Mucosa of rectum (tissue), 2 donors: ENCODE results near the gene USP3.

Source experiments
- H3K27ac ChIP-seq, 2 donors: one replicate each; pipeline ENCODE4 v1.7.0; 2013; ENCODE audit warnings: inconsistent platforms in 2 of 2, low read depth in 2 of 2, low read length in 2 of 2
- H3K27me3 ChIP-seq, 2 donors: one replicate each; pipeline ENCODE4 v1.7.0; 2013; ENCODE audit warnings: low read length in 2 of 2; ENCODE audit not compliant: control insufficient read depth in 2 of 2, insufficient read depth in 2 of 2
- H3K36me3 ChIP-seq, 2 donors: one replicate each; pipeline ENCODE4 v1.7.0; 2013; ENCODE audit warnings: low read length in 2 of 2; ENCODE audit not compliant: control insufficient read depth in 2 of 2, insufficient read depth in 2 of 2
- H3K4me1 ChIP-seq, 2 donors: one replicate each; pipeline ENCODE4 v1.7.0; 2013; ENCODE audit warnings: low read length in 2 of 2, mild to moderate bottlenecking in 1 of 2; ENCODE audit not compliant: control insufficient read depth in 2 of 2, insufficient read depth in 2 of 2
- H3K4me3 ChIP-seq, 2 donors: one replicate each; pipeline ENCODE4 v1.7.0; 2013; ENCODE audit warnings: low read length in 2 of 2
- H3K9ac ChIP-seq, 2 donors: one replicate each; pipeline ENCODE4 v1.7.0; 2013; ENCODE audit warnings: low read length in 2 of 2, low read depth in 1 of 2, mild to moderate bottlenecking in 1 of 2
- H3K9me3 ChIP-seq, 2 donors: one replicate each; pipeline ENCODE4 v1.7.0; 2013; ENCODE audit warnings: low read length in 2 of 2; ENCODE audit not compliant: control insufficient read depth in 2 of 2
- donor health status: healthy.
- donor health status: Normal muscosa, but diverticular disease.

The USP3 gene

DNA sequence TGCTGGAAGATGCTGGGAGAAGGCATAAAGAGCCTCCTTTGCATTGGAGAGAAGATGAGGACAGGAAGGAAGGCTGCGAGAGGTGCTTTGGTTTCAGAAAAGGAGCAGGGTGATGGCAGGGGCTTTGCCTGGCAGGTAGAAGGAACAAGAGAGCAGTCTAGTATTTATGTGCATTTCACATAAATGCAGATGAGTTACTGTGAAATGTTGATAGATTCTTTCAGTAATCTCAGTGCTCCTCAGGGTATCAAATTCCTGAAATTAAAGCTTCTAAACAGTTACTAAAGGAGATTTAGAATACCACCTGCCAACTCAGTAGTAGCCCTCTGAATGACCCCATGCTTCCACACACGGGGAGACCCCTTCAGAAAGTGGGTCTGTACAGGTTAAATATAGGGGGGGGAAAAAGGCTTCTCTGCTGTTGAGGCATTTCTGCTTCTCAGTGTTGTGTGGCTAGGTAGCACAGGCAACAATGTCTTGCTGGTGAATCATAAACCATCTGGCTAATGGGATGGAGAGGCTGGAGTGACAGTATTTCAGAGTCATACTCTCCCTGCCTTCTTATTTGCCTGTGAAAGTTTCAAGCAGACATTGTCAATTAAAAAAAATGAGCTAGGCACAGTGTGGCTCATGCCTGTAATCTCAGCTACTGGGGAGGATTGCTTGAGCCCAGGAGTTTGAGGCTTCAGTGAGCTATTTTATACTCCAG is 78.5 kb downstream of the USP3 start:
- no peaks in the 10 kb centered on the region for H3K4me1 ChIP-seq
- no peaks in the 10 kb centered on the region for H3K27me3 ChIP-seq
- no peak overlapping the region for H3K9ac ChIP-seq
- peaks cover 7 to 36% of the 10 kb centered on the region in 2 donors for H3K36me3 ChIP-seq
- H3K4me3 ChIP-seq = no peak overlapping the region
- H3K27ac ChIP-seq = no peak overlapping the region
- H3K9me3 ChIP-seq = no peaks in the 10 kb centered on the region

GRCh38 chr15:63586790-63587189 is 82.4 kb downstream of the USP3 start:
- no peak overlapping the region for H3K9ac ChIP-seq
- no peak overlapping the region for H3K4me3 ChIP-seq
- H3K4me1 ChIP-seq = no peaks in the 10 kb centered on the region
- no peak overlapping the region for H3K27ac ChIP-seq
- H3K9me3 ChIP-seq = no peaks in the 10 kb centered on the region
- no peaks in the 10 kb centered on the region for H3K27me3 ChIP-seq
- H3K36me3 ChIP-seq = peaks cover 46 to 58% of the 10 kb centered on the region in 2 donors

DNA sequence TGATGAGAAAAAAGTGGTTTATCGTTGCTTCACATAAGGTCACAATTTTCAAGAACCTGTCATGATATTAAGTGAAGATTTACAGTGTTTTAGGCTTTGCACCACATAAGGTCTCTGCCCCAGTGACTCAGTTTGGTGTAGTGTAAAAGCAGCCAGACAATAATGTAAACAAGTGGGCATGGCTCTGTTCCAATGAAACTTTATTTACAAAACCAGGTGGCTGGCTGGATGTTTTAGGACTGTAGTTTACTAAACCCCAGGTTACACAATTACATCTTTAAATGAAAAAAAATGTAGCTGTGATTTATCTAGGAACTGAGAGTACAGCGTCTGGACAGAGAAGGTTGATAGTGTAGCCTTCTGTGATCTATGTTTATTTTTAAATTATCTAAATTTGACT is 83.1 kb downstream of the USP3 start:
- H3K36me3 ChIP-seq = peaks cover 47 to 52% of the 10 kb centered on the region in 2 donors
- no peak overlapping the region for H3K27ac ChIP-seq
- H3K9me3 ChIP-seq = no peaks in the 10 kb centered on the region
- no peak overlapping the region for H3K4me3 ChIP-seq
- H3K4me1 ChIP-seq = no peaks in the 10 kb centered on the region
- no peak overlapping the region for H3K9ac ChIP-seq
- no peaks in the 10 kb centered on the region for H3K27me3 ChIP-seq

GRCh38 chr15:63588826-63589225 is 84.4 kb downstream of the USP3 start:
- no peak overlapping the region for H3K4me3 ChIP-seq
- peaks cover 52 to 57% of the 10 kb centered on the region in 2 donors for H3K36me3 ChIP-seq
- H3K27ac ChIP-seq = no peak overlapping the region
- H3K9ac ChIP-seq = no peak overlapping the region
- H3K4me1 ChIP-seq = no peaks in the 10 kb centered on the region
- H3K27me3 ChIP-seq = no peaks in the 10 kb centered on the region
- H3K9me3 ChIP-seq = no peaks in the 10 kb centered on the region

DNA sequence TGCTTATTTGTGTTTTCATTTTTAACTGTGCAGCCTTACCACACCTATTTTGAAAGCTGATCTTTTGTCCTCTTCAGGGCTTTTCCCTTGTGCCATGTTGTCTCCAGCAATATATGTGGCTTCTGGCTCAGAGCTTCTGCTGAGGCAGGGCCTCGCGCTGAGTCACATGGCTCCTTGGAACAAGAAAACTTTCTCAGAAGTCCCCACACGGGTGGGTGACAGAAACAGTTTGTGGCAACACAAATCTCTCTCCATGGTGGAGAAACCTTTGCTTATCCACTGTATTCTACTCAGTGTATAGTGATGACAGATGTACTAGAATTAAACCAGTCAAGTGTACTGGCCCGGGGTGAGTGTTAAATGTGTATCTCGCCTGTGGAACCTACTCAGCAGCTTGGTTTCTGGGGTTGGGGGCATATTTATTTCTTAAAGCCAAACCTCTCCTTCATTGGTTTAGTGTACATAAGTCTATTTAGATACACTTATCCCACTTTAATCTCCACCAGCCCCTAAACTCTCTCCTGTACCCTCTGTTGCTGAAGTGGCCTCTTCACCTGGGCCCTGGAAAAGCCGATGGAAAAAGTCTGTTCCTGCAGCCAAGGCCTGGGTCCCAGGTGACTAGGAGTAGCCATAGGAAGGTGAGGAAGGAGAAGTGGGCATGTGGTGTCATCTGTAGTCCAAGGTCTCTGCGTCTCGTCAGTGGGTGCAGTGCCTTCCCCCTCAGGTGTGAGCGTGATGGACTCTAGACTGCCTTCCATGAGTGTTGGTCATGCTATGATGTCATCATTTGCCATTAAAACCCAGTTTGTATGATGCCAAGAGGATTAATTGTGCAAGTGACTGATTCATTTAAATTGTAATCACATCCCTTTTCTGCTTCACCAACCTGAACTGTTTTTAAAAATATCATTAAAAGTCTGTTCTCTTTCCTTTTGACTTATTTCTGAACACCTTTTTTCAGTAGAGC is 89.6 kb downstream of the USP3 start:
- Histone ChIP-seq H3K9me3 (no peaks in the 10 kb centered on the region), H3K4me1 (peaks cover 23 to 26% of the 10 kb centered on the region in 2 donors), H3K36me3 (peaks cover 28 to 43% of the 10 kb centered on the region in 2 donors), H3K27me3 (no peaks in the 10 kb centered on the region), H3K9ac (no peak overlapping the region), H3K4me3 (no peak overlapping the region), H3K27ac (no peak overlapping the region)

DNA sequence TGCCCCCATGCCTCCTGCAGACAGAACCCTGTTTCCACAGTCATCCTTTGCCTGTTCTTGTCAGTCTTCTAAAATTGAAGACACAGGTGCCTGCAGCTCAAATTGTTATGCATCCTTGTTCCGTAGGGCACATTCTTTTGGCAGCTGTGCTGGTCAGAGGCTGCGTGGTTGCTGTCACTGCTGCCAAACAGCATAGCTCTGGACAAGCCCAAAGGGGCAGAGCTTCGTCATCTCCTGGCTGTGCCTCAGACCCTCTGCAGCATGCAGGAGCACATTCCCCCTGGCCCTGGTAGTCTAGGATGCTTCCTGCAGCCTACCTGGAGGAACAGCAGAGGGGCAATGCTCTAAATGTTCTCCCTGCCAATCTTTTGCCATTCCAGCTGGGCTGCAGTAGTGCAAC is 90.7 kb downstream of the USP3 start:
- Histone ChIP-seq H3K36me3 (peaks cover 23 to 33% of the 10 kb centered on the region in 2 donors), H3K4me3 (no peak overlapping the region), H3K4me1 (peaks cover 33 to 36% of the 10 kb centered on the region in 2 donors), H3K9me3 (no peaks in the 10 kb centered on the region), H3K9ac (no peak overlapping the region), H3K27me3 (no peaks in the 10 kb centered on the region), H3K27ac (no peak overlapping the region)

DNA sequence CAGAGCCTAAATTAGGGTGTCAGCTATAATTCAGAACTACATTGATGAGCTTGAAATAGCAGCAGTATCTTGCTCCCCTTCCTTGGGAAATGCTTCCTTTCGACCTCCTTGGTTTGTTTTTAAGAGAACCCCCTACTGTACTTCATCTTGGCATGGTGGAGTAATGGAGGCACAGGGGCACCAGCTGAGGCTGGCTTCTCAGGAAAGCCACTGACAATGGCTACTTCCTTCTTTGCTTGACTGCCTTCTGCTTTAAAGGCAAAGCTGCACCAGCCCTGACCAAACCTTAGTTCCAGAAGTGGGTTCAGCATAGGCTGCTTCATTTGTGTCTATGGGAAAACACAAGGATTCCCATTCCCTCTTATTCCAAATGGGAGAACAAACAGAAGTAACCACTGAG is 91.3 kb downstream of the USP3 start:
- Histone ChIP-seq H3K9ac (no peak overlapping the region), H3K9me3 (no peaks in the 10 kb centered on the region), H3K36me3 (peaks cover 18 to 27% of the 10 kb centered on the region in 2 donors), H3K4me3 (no peak overlapping the region), H3K27me3 (no peaks in the 10 kb centered on the region), H3K4me1 (peaks cover 38 to 41% of the 10 kb centered on the region in 2 donors), H3K27ac (peak overlapping the region in 1 of 2 donors; percentile 94)

GRCh38 chr15:63596676-63597037 is 92.3 kb downstream of the USP3 start:
- Histone ChIP-seq H3K9ac (peak overlapping the region in 1 of 2 donors; percentile 91), H3K4me3 (peak overlapping the region in 1 of 2 donors; percentile 14), H3K4me1 (peaks cover 39 to 41% of the 10 kb centered on the region in 2 donors), H3K27me3 (no peaks in the 10 kb centered on the region), H3K9me3 (no peaks in the 10 kb centered on the region), H3K36me3 (peaks cover 10 to 17% of the 10 kb centered on the region in 2 donors), H3K27ac (peak overlapping the region; percentile 90 to 94)

DNA sequence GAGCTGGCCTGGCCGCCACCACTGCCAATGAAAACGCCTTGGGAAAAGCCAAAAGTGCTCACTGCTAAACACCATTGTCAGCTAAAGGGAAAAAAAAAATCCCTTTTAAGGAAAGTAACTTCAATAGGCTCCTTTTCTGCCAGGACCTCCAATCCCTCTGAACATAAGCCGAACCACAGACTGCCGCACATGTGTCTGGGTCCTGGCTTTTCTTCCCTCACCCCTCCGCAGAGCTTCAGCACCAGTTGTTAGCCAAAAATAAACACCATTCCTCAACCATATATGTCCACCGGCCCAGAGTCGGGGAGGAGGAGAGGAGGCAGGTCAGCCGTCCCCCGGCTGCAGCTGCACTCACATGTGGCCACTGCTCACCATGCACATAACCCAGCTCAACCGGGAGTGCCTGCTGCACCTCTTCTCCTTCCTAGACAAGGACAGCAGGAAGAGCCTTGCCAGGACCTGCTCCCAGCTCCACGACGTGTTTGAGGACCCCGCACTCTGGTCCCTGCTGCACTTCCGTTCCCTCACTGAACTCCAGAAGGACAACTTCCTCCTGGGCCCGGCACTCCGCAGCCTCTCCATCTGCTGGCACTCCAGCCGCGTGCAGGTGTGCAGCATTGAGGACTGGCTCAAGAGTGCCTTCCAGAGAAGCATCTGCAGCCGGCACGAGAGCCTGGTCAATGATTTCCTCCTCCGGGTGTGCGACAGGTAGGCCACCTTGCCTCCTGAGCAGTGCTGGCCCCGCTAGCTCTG is 92.8 kb downstream of the USP3 start, which contains the start of gene FBXL22:
Gene FBXL22 (plus strand): TSS at position 350 of the 753 bp plus-strand sequence. CDS start 6 bp downstream, at position 356.
- peak within 1 kb of the TSS; percentile 90 to 94 for H3K27ac ChIP-seq
- peak within 1 kb of the TSS in 1 of 2 donors; percentile 82 for H3K4me3 ChIP-seq
- peaks cover 9 to 15% of the 10 kb centered on the region in 2 donors for H3K36me3 ChIP-seq
- peak within 1 kb of the TSS; percentile 41 to 91 for H3K9ac ChIP-seq
- peaks cover 44 to 45% of the 10 kb centered on the region in 2 donors for H3K4me1 ChIP-seq
- no peaks in the 10 kb centered on the region for H3K9me3 ChIP-seq
- no peaks in the 10 kb centered on the region for H3K27me3 ChIP-seq
